C4-2B (cell line): ENCODE measurements around the gene GPR107.

Experiments
- H3K27ac ChIP-seq: fragments of 450-650 bp; 2 replicates; pipeline ENCODE4 v1.5.1; 2017
- ZFX ChIP-seq: fragments of 450-650 bp; IDR thresholded peaks from 2 replicates; pipeline ENCODE4 v1.6.1; 2017
- TF ChIP-seq, protein P1 (sequence below): fragments of 450-650 bp; conservative IDR thresholded peaks from 2 replicates; pipeline ENCODE4 v1.5.1; 2017; ENCODE audit warnings: mild to moderate bottlenecking

The GPR107 gene

DNA sequence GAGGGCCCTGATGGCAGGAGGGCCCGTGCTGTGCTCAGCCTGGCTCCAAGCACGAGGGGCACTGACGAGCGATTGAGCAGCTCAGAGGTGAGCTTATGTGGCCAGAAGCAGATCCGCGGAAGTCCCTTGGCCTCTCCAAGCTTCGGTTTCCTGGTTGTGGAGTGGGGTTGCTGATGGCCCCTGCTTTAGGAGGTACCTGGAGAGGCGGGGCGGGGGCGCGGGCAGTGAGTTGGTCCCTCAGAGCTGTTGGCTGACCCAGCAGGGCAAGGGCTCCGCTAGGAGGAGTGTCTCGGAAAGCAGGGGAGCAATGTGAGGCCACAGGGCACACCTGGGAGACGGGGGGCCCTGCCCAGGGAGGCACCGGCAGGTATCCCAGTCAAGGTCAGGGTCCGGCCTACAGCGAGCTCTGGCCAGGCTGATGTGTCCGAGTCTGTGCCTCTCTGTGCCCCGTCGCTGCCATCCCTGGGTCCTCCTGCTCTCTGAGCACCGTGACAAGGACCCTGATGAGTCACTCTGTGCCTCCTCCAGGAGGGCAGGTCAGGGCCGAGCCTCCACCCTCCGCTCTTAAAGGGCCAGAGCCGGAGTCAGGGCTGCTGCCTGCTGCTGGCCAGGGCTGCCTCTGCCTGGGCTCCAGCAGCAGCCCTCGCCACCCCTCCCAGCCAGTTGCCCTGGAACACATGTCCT lies 133.3 kb downstream of the GPR107 start:
- TF ChIP-seq, protein P1, sequence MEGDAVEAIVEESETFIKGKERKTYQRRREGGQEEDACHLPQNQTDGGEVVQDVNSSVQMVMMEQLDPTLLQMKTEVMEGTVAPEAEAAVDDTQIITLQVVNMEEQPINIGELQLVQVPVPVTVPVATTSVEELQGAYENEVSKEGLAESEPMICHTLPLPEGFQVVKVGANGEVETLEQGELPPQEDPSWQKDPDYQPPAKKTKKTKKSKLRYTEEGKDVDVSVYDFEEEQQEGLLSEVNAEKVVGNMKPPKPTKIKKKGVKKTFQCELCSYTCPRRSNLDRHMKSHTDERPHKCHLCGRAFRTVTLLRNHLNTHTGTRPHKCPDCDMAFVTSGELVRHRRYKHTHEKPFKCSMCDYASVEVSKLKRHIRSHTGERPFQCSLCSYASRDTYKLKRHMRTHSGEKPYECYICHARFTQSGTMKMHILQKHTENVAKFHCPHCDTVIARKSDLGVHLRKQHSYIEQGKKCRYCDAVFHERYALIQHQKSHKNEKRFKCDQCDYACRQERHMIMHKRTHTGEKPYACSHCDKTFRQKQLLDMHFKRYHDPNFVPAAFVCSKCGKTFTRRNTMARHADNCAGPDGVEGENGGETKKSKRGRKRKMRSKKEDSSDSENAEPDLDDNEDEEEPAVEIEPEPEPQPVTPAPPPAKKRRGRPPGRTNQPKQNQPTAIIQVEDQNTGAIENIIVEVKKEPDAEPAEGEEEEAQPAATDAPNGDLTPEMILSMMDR, result no peak
- TF ChIP-seq ZFX, result no peak
- peak overlapping the region; percentile 67 for H3K27ac ChIP-seq

DNA sequence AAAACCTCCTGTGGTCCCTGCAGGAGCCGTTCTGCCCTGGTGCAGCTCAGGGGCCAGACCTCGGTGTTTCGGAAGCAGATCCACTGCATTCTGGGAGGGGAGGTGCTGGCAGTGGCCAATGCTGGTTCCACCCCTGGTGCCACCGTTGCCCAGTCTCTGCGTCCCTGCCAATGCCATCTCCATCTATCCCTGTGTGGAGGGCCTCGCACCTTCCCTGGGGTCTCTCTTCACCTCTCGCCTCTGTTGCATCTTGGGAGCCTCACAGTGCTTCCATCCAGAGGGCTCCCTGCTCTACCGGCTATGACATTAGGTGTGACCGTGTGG lies 133.8 kb downstream of the GPR107 start:
- TF ChIP-seq, protein P1, result no peak
- TF ChIP-seq ZFX, result no peak

DNA sequence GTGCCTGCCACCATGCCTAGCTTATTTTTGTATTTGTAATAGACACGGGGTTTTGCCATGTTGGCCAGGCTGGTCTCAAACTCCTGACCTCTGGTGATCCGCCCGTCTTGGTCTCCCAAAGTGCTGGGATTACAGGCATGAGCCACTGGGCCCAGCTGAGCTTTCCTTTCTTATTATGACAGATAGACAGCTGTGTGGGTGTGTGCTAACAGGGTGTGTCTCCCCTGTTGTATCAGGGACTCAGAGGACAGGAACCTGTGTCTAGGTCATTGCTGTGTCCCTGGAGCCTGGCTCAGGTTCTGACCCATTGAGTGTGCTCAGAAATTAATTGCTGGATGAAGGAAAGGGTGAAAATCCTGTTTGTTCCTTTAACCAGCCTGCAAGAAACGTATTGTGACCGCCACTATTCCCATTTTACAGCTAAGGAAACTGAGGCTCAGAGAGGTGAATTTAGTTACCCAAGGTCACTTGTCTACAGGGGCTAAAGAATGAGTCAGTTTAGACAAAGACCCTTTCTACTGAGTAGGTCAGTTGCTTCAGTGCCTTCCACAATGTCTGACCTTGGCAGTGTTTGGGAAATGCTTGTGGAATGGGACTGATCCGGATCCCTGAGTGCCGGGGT lies 135.3 kb downstream of the GPR107 start:
- no peak for TF ChIP-seq ZFX
- TF ChIP-seq, protein P1, result no peak

More for the DNA sequence above, 133.8 kb downstream of the GPR107 start:
- H3K27ac ChIP-seq, result peak overlapping the region; percentile 67

More for the DNA sequence above, 135.3 kb downstream of the GPR107 start:
- no peak overlapping the region for H3K27ac ChIP-seq
